Stimulated activated CD4-positive, alpha-beta T cell treated with anti-CD3 and anti-CD28 coated beads, Interleukin-12 subunit alpha, Interleukin-12 subunit beta, amount 100 ng/mL, for 24 hours (primary cell): ENCODE measurements around the gene ZSCAN10.
"Not testable (repeated sequence)": the region's sequence is repeated elsewhere in the genome, so short reads cannot be mapped to it uniquely, and the experiment has no call there.

ENCODE experiments used
- DNase-seq, 2 experiments: peaks; one replicate each; pipeline ENCODE4 v3.0.0-alpha.2; 2020; ENCODE audit warnings: low read depth in 2 of 2

The ZSCAN10 gene

DNA sequence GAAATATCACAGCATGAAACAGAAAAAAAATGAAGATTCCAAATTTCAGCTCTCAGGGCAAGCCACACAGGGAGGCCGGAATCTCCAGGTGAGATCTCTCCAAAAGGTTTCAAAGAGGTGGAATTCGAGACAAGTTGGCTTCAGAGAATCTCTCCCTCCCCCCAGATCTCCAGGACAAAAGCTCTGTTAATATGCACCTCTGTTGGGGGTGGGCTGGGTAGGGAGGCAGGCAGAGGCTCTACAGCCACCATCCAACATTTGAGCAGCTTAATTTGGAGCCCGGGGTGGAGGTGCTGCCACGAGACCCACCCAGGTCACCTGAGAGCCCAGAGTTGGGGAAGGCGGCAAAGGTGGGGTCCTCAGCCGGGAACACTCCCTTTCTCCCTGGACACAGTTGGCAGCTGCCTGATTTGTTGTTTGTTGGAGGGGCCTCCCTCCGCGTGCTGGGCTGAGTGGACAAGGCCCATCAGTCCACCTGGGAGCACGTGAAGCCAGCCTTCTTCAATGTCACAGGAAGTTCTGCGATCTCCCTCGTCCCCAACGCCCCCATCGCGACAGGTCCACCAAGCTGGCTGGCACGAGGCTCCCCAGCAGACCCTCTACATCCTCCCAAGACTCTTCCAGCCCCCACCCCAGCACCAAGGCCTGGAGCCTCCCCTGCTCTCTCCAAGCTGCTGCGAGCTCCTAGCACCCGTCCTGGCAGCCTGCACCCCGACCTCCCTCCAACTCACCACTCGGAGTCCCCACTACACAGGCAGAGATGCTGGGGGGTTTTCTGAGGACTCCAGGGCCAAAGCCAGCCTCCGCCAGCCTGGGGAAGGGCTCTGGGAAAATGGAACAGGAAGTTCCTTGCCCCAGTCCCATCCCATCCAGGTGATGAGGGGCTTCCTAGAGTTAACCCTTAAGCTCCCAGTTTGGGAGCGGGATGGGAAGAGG, at the start of gene ZSCAN10:
Gene ZSCAN10, minus strand, starts transcription at position 836 of the 936 bp plus-strand sequence. CDS start 6,357 bp downstream, outside the sequence.
- DNase-seq, result no peak

GRCh38 chr16:3148256-3149192, 49.4 kb upstream of the ZSCAN10 start:
- no peak for DNase-seq

DNA sequence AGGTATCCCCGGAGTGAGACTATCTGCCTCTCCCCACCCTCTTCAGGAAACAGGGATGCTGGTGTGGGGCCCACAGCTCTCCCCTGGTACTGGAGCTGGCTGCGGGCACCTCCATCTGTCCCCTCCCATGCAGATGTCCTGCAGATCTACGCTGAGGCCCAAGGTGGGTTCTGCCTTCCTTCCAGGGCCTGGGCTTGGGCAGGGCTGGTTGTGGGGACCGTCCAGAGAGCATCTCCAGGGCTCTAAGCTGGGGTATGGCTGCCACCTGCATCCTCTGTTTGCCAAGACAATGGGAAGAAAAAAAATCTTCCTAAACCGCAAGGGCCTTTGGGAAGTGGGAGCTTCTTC, 48.6 kb upstream of the ZSCAN10 start:
- no peak for DNase-seq

- DNase-seq, result no peak
Observed at GRCh38 chr16:3147046-3147756, 48.1 kb upstream of the ZSCAN10 start.

DNA sequence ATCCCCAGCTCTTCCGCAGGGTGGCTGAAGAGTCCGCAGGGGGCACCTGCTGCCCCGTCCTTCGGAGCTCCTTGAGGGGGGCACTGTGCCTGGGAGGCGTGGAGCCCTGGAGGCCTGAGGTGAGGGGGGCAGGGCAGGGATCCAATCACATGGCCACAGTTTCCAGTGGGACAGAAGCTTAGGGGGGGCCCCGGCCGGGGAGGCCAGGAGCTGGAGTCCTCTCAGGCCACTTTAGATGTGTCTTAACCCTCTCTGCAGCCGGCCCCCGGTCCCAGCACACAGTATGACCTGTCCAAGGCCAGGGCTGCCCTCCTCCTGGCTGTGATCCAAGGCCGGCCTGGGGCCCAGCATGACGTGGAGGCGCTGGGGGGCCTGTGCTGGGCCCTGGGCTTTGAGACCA, 46.6 kb upstream of the ZSCAN10 start:
- no peak for DNase-seq

DNA sequence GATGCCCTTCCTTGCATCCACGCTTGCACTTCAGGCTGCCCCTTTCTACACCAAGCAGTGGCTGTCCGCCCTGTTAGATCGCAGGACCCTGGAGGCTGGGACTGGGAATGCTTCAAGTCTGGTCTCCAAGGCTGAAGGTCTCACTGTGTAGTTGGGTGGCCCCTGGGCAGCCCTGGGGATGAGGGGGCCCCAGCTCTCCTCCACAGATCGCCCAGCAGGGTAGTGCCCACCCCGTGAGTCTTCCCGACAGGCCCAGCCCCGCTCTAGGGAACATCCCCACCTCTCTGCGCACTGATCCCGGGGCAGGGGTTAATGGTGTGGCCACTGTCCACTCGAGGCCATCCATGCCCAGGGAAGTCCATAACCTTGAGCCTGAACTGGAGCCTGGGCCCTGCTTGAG, 46.1 kb upstream of the ZSCAN10 start:
- no peak for DNase-seq

- DNase-seq, result no peak
Observed at GRCh38 chr16:3144321-3144983, 45.4 kb upstream of the ZSCAN10 start.

DNA sequence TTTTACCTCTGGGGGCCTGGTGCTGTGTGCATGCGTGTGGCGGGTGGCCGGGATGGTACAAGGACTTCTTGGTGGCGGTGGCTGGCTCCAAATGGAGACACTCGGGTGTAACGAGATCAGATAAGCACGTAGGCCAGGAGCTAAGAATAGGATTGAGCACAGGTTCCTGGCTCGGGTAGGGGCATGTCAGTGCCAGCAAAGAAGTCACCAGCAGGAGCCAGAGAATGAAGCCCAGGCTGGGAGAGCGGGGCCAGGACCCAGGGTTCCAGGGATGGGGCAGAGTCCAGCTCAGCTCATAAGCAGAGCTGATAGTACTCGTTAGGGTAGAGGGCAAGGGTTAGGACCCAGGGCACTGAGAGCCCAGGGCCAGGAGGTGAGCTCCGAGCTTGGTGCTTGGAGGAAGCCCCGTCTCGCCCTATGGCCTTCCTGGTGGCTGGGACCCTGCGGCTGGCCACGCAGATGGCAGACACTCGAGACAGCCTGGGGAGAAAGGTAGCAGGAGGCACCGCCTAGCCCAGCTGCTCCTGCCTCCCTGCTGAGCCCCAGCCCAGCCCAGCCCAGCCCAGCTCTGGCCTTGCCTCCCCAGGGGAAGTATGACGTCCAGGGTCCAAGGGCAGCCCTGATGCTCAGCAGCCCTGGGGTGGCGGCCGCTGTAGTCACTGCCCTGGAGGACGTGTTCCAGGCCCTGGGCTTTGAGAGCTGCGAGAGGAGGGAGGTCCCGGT, 44.7 kb upstream of the ZSCAN10 start:
- DNase-seq, result no peak

DNA sequence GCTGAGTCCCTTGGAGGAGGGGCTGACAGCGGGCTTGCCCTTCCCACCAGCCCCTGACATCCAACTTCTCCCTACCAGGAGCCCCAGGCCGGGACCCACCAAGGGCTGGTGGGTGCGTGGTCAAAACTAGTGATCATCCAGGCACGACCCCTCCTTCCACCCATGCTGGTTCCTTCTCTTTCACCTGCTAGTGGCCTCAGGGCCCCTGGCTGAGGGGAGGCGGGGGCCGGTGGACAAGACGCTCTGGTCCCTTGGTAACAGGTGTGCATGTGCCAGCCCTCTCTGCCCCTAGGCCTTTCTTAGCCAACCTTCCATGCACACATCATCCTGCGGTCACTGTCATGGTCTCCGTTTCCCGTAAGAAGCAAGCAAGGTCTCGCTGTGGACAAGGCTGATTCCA, 44.1 kb upstream of the ZSCAN10 start:
- no peak for DNase-seq

- no peak for DNase-seq
Observed at GRCh38 chr16:3142770-3143169, 43.7 kb upstream of the ZSCAN10 start.

GRCh38 chr16:3142327-3142726, 43.2 kb upstream of the ZSCAN10 start:
- DNase-seq, result no peak

GRCh38 chr16:3141781-3142311, 42.8 kb upstream of the ZSCAN10 start:
- no peak for DNase-seq

- no peak for DNase-seq
Observed at GRCh38 chr16:3140603-3141427, 41.7 kb upstream of the ZSCAN10 start.

DNA sequence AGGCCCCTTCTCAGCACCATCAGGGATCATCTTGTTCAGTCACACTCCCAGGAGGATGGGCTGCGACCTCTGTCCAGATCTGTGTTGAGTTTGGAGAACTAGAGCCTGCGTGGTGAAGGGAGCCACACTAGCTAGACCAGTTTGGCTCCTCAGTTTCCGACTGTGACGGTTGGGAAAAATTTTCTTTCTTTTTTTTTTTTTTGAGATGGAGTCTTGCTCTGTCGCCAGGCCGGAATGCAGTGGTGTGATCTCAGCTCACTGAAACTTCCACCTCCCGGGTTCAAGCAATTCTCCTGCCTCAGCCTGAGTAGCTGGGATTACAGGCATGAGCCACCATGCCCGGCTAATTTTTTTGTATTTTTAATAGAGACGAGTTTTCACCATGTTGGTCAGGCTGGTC, 40.5 kb upstream of the ZSCAN10 start:
- not testable (repeated sequence) for DNase-seq

GRCh38 chr16:3138823-3139426, 39.8 kb upstream of the ZSCAN10 start:
- DNase-seq, result no peak

- no peak for DNase-seq
Observed at GRCh38 chr16:3138342-3138741, 39.2 kb upstream of the ZSCAN10 start.

GRCh38 chr16:3137267-3137666, 38.2 kb upstream of the ZSCAN10 start:
- no peak for DNase-seq

DNA sequence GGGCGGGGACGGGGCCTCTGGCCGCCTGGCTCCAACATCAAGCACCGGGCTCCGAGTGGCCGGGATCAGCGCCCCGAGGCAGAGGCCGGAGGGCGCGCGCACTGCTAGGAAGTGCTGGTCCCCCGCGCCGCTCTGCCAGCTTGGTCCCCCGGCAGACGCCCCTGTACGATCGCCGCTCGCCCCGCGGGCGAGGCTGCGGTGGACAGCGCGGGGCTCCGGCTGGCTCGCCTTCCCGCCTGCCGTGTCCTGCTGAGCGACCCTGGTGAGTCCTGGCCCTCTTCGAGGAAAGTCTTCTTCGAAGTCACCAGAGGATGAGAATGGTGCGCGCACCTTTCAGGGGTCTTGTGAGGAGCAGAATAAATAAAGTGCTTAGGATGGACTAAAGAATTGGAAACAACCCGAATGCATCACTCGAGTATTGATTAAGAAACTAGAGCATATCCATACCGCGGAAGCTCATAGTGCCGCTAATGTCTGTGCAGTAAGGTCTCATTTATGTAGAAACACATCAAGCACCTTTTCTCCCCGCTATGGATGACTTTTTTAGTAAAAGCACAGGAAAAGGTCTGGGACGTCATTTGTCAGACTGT, 36.1 kb upstream of the ZSCAN10 start:
- DNase-seq, result no peak
